NT2/D1 (cell line): Measurements from ENCODE around the gene SYNE2.

Source experiments
- DNase-seq: peaks from one replicate; pipeline ENCODE4 v3.0.0-alpha.2; 2011; ENCODE audit warnings: low read depth, low spot score
- H3K27me3 ChIP-seq: 2 replicates; pipeline ENCODE4 v1.6.0; 2011; ENCODE audit warnings: mild to moderate bottlenecking; ENCODE audit not compliant: insufficient read length, insufficient read depth
- H3K36me3 ChIP-seq: 2 replicates; pipeline ENCODE4 v1.6.1; 2011; ENCODE audit warnings: mild to moderate bottlenecking, low read length, mixed read lengths; ENCODE audit not compliant: insufficient read depth, insufficient read length
- H3K4me1 ChIP-seq: 2 replicates; pipeline ENCODE4 v1.5.1; 2011; ENCODE audit not compliant: insufficient read depth, insufficient read length
- H3K4me3 ChIP-seq: 2 replicates; pipeline ENCODE4 v1.5.1; 2011; ENCODE audit warnings: low read depth; ENCODE audit not compliant: insufficient read length
- H3K9ac ChIP-seq: 2 replicates; pipeline ENCODE4 v1.6.0; 2011; ENCODE audit warnings: low read depth; ENCODE audit not compliant: insufficient read length
- H3K9me3 ChIP-seq: 2 replicates; pipeline ENCODE4 v1.5.1; 2011; ENCODE audit warnings: mild to moderate bottlenecking, low read length; ENCODE audit not compliant: insufficient read depth
- SUZ12 ChIP-seq: IDR thresholded peaks from 2 replicates; pipeline ENCODE4 v1.6.1; 2011; ENCODE audit not compliant: insufficient read length, insufficient read depth; ENCODE audit errors: extremely low read depth
- YY1 ChIP-seq: IDR thresholded peaks from 2 replicates; pipeline ENCODE4 v1.6.1; 2011; ENCODE audit not compliant: insufficient read length, insufficient read depth
- ZNF274 ChIP-seq: IDR thresholded peaks from 2 replicates; pipeline ENCODE4 v1.6.1; 2011; ENCODE audit warnings: mild to moderate bottlenecking, low read depth, low read length

The SYNE2 gene

DNA sequence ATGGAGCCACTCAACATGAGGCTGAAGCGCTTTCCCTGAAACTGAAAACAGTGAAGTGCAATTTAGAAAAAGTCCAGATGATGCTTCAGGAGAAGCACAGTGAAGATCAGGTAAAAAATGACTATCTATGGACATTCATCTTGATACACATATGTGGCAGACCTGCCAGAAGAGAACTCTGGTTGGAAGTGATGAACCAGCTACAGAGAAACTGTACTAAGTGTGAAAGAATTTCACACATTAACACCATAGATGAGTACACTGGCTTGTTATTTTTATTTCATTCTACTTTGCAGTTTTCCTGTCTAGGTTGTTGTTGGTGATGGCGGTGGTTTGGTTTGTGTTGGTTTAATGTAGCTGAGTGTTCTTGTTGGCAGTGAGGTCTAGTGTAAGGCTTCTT, 266.7 kb downstream of the SYNE2 start:
- no peak for TF ChIP-seq YY1
- TF ChIP-seq ZNF274: no peak
- no peak for TF ChIP-seq SUZ12
- Histone ChIP-seq H3K4me3 (no peak overlapping the region), H3K4me1 (no peaks in the 10 kb centered on the region), H3K27me3 (no peaks in the 10 kb centered on the region), H3K9ac (no peak overlapping the region), H3K36me3 (peaks cover 18% of the 10 kb centered on the region), H3K9me3 (no peaks in the 10 kb centered on the region)
- DNase-seq: no peak

GRCh38 chr14:64119980-64120379, 267.2 kb downstream of the SYNE2 start:
- Histone ChIP-seq H3K4me3 (no peak overlapping the region), H3K4me1 (no peaks in the 10 kb centered on the region), H3K9me3 (no peaks in the 10 kb centered on the region), H3K9ac (no peak overlapping the region), H3K36me3 (peaks cover 19% of the 10 kb centered on the region), H3K27me3 (no peaks in the 10 kb centered on the region)
- TF ChIP-seq YY1 (no peak), ZNF274 (no peak), SUZ12 (no peak)
- DNase-seq: no peak

- no peak for TF ChIP-seq ZNF274
- TF ChIP-seq SUZ12: no peak
- no peak for TF ChIP-seq YY1
- H3K9ac ChIP-seq: no peak overlapping the region
Observed at GRCh38 chr14:64123241-64123822, 270.5 kb downstream of the SYNE2 start.

GRCh38 chr14:64125270-64125669, 272.5 kb downstream of the SYNE2 start:
- Histone ChIP-seq H3K4me3 (no peak overlapping the region), H3K36me3 (peaks cover 35% of the 10 kb centered on the region), H3K4me1 (no peaks in the 10 kb centered on the region), H3K9ac (no peak overlapping the region), H3K9me3 (no peaks in the 10 kb centered on the region), H3K27me3 (no peaks in the 10 kb centered on the region)
- DNase-seq: no peak
- TF ChIP-seq ZNF274 (no peak), SUZ12 (no peak), YY1 (no peak)

More at GRCh38 chr14:64123241-64123822, 270.5 kb downstream of the SYNE2 start:
- Histone ChIP-seq H3K4me1 (no peaks in the 10 kb centered on the region), H3K27me3 (no peaks in the 10 kb centered on the region), H3K9me3 (no peaks in the 10 kb centered on the region), H3K4me3 (no peak overlapping the region), H3K36me3 (peaks cover 32% of the 10 kb centered on the region)
- no peak for DNase-seq

- Histone ChIP-seq H3K27me3 (no peaks in the 10 kb centered on the region), H3K9me3 (no peaks in the 10 kb centered on the region), H3K9ac (no peak overlapping the region), H3K4me1 (no peaks in the 10 kb centered on the region), H3K36me3 (peaks cover 28% of the 10 kb centered on the region), H3K4me3 (no peak overlapping the region)
- no peak for DNase-seq
- TF ChIP-seq SUZ12: no peak
- TF ChIP-seq ZNF274: no peak
- no peak for TF ChIP-seq YY1
Observed at GRCh38 chr14:64126548-64126947, 273.7 kb downstream of the SYNE2 start.

DNA sequence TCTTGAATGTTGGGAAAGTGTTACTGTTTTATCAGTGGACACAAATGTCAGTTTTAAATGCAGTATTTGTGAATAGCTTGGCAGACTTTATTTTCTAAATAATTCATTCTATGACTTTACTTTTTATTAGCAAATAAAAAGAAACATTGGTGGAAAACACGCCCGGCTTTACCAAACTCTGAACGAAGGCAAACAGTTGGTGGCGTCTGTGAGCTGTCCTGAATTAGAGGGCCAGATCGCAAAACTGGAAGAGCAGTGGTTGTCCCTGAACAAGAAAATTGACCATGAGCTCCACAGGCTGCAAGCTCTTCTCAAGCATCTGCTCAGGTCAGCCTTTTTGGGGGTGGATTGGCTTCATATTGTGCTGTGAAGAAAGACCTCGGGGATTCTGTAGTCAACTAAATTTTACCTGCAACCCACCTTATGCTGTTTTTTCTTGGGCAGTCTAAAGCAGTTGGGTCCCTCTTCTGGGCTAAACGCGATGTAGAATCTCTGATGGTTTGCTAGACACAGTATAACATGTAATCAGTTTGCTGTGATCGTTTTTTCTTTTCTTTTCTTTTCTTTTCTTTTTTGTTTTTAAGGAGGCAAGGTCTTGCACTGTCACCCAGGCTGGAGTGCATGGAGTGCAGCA, 285.0 kb downstream of the SYNE2 start:
- H3K9me3 ChIP-seq: no peaks in the 10 kb centered on the region
- peaks cover 21% of the 10 kb centered on the region for H3K36me3 ChIP-seq
- H3K4me1 ChIP-seq: no peaks in the 10 kb centered on the region
- no peak for DNase-seq
- TF ChIP-seq YY1 (no peak), ZNF274 (no peak), SUZ12 (no peak)
- H3K27me3 ChIP-seq: no peaks in the 10 kb centered on the region
- no peak overlapping the region for H3K9ac ChIP-seq
- no peak overlapping the region for H3K4me3 ChIP-seq

DNA sequence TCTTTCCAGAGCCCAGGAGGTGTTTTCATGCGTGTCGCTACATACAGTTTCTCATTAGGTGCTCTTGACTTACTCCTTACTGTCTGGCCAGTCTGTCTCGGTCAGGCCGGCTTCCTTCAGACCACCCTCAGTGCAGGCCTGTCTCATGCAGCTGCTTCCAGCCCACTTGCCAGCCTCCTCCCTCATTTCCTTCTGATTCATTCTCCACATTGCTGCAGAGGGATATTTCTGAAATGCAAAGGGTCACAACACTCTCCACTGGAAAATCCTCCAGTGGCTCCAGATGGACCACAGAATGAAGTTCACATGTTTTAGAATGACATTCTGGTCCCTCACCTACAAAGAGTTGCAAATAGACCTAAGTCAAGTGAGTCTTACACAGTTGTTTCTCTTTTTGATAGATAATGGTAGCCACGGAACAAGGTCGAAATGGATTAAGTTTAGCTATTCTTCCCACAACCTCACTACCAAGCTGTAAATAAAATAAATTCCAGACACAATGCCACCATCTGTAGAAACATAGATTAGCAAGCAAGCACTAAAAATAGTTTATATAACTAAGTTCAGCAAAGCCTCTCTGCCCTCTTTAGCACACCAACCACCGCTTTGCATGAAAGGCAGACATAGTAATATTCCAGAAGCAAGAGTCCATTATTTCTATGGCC, 294.5 kb downstream of the SYNE2 start:
- peaks cover 6% of the 10 kb centered on the region for H3K36me3 ChIP-seq

More for the DNA sequence above, 294.5 kb downstream of the SYNE2 start:
- H3K9ac ChIP-seq: no peak overlapping the region
- no peak for DNase-seq
- H3K4me3 ChIP-seq: no peak overlapping the region
- no peaks in the 10 kb centered on the region for H3K4me1 ChIP-seq
- H3K27me3 ChIP-seq: no peaks in the 10 kb centered on the region
- no peaks in the 10 kb centered on the region for H3K9me3 ChIP-seq
- TF ChIP-seq YY1 (no peak), SUZ12 (no peak), ZNF274 (no peak)
